GM21576 (cell line): ENCODE data around the gene KCNN4.

Experiments used
- ATAC-seq: cut with Tn5 transposase; IDR thresholded peaks from one replicate; pipeline ENCODE4 v1.9.1; 2021; ENCODE audit warnings: mild to moderate bottlenecking, moderate library complexity; ENCODE audit not compliant: unreplicated experiment

Gene KCNN4

GRCh38 chr19:43751466-43752220 lies 29.1 kb downstream of the KCNN4 start:
- ATAC-seq: no peak

GRCh38 chr19:43749898-43750297 lies 30.9 kb downstream of the KCNN4 start:
- ATAC-seq: no peak

- ATAC-seq: no peak
Observed at GRCh38 chr19:43749152-43749551, 31.6 kb downstream of the KCNN4 start.

GRCh38 chr19:43748685-43749084 lies 32.1 kb downstream of the KCNN4 start:
- no peak for ATAC-seq

GRCh38 chr19:43748205-43748594 lies 32.6 kb downstream of the KCNN4 start:
- ATAC-seq: no peak

- no peak for ATAC-seq
Observed at GRCh38 chr19:43747557-43748204, 33.1 kb downstream of the KCNN4 start.

GRCh38 chr19:43743059-43743458 lies 37.7 kb downstream of the KCNN4 start:
- ATAC-seq: no peak

GRCh38 chr19:43741075-43741825 lies 39.5 kb downstream of the KCNN4 start:
- no peak for ATAC-seq

- ATAC-seq: no peak
Observed at GRCh38 chr19:43739439-43740235, 41.1 kb downstream of the KCNN4 start.

- ATAC-seq: no peak
Observed at GRCh38 chr19:43738780-43739211, 42.0 kb downstream of the KCNN4 start.

GRCh38 chr19:43735957-43736356 lies 44.8 kb downstream of the KCNN4 start:
- ATAC-seq: no peak

GRCh38 chr19:43735013-43735412 lies 45.8 kb downstream of the KCNN4 start:
- ATAC-seq: no peak

- ATAC-seq: no peak
Observed at GRCh38 chr19:43731846-43732245, 48.9 kb downstream of the KCNN4 start.

GRCh38 chr19:43731346-43731745 lies 49.4 kb downstream of the KCNN4 start:
- no peak for ATAC-seq

- ATAC-seq: no peak
Observed at GRCh38 chr19:43729919-43730318, 50.9 kb downstream of the KCNN4 start.

- no peak for ATAC-seq
Observed at GRCh38 chr19:43727593-43727853, 53.2 kb downstream of the KCNN4 start.

- ATAC-seq: no peak
Observed at GRCh38 chr19:43726736-43727592, 53.8 kb downstream of the KCNN4 start.

GRCh38 chr19:43725468-43725867 lies 55.3 kb downstream of the KCNN4 start:
- ATAC-seq: no peak

- no peak for ATAC-seq
Observed at GRCh38 chr19:43724896-43725295, 55.9 kb downstream of the KCNN4 start.

- ATAC-seq: no peak
Observed at GRCh38 chr19:43723588-43723987, 57.2 kb downstream of the KCNN4 start.
